PFSK-1 (cell line): ENCODE data around the gene JKAMP.

Experiments
- POLR2AphosphoS5 ChIP-seq: IDR thresholded peaks from 2 replicates; pipeline ENCODE4 v1.6.1; 2012; ENCODE audit warnings: low read depth, mild to moderate bottlenecking, control low read depth, low read length, moderate library complexity
- REST ChIP-seq, 2 experiments: IDR thresholded peaks; 2 replicates each; pipeline versions ENCODE4 v1.6.1 to v1.8.0; 2011 to 2012; ENCODE audit warnings: low read depth in 2 of 2, low read length in 2 of 2, control low read depth in 1 of 2, inconsistent platforms in 1 of 2, mild to moderate bottlenecking in 1 of 2, moderate library complexity in 1 of 2; ENCODE audit not compliant: insufficient read depth in 1 of 2

DNA sequence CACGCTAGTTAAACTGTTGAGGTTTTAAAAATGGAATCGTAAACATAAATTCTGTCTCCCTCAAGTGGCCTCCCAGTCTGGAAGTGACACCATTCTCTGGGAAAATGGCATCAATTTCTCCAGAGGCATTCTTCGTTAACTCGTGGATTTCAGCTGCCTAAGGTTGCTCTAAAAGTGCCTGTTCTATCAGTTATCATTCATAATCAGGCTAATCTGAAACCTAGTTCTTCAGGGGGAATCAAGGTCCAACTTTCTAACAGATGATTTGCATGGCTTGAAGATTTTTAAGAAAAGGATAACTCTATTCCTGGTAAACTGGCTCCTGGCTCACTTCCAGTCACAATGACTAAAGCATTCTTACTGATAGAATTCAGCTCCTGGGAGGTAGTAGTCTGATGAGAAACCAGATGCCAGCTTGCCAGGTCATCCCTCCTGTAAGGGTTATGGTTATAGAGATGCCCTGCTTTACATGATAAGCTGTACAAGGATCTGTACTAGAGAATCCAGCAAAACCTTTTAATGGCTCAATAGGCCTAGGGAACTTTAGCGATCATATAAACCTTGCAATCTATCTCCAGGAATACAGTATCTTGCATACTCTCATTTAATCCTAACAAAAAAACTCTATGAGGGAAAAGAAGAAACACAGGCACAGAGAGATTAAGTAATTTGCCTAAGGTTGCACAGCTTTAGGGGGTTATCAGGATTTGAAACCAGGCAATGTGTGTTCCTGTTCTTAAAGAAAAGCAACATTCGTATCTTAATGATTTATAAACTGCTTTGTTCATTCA, 1.6 kb upstream of the JKAMP start:
- TF ChIP-seq REST (IDR thresholded peaks at IDR 0.05; ENCODE audit: insufficient read depth in 1 of 2, low read depth in 2 of 2, low read length in 2 of 2) (no peak), POLR2AphosphoS5 (no peak)
